GM12878 (cell line): Measurements from ENCODE around the gene MRNIP. TPM values are rescaled to one million over a fixed set of nuclear protein-coding genes. Genes with fewer than 3 reads are reported as not detected.

Experiments used
- ATAC-seq: fragments of 200-7000 bp; cut with Tn5 transposase; 3 replicates; pipeline ENCODE4 v1.9.1; 2020; ENCODE audit warnings: mild to moderate bottlenecking, moderate library complexity
- BruUV-seq: library from RNA; stranded (reverse); fragments of 400-500 nt; replicated peaks from 2 replicates; lab custom pipeline; 2021; lab: Mats Ljungman, UMichigan
- CTCF ChIA-PET: fragments of 300-600 bp; sonication (Branson Sonifier 250); formaldehyde crosslinking; extraction: SDS; loops from one replicate; lab custom pipeline; 2021; ENCODE audit warnings: inconsistent platforms; lab: Yijun Ruan, JAX
- POLR2A ChIA-PET: fragments of 350-600 bp; formaldehyde crosslinking; extraction: SDS; loops from one replicate; lab custom pipeline; 2021; ENCODE audit warnings: inconsistent platforms; lab: Charles Lee
- RAD21 ChIA-PET: fragments of 300-600 bp; sonication (Branson Sonifier 250); formaldehyde crosslinking; loops from one replicate; lab custom pipeline; 2023; ENCODE audit warnings: antibody characterized with exemption; ENCODE audit not compliant: unreplicated experiment; lab: Charles Lee
- SMC1A ChIA-PET: fragments of 300-600 bp; sonication (Branson Sonifier 250); formaldehyde crosslinking; loops from one replicate; lab custom pipeline; 2023; ENCODE audit not compliant: unreplicated experiment, uncharacterized antibody; lab: Charles Lee
- DNase-seq: peaks from one replicate; pipeline ENCODE4 v3.0.0-alpha.2; 2011; ENCODE audit warnings: low read depth, low spot score
- FAIRE-seq: peaks from 3 replicates; lab custom pipeline; 2011; peaks lifted over from hg19 to GRCh38; lab: Jason Lieb, UNC
- H2AFZ ChIP-seq: 2 replicates; pipeline ENCODE4 v1.6.0; 2011; ENCODE audit warnings: low read depth, low read length, control low read depth; ENCODE audit not compliant: control insufficient read depth
- H3K27ac ChIP-seq: 2 replicates; pipeline ENCODE4 v1.5.1; 2011; ENCODE audit warnings: control low read depth; ENCODE audit not compliant: control insufficient read depth, insufficient read depth
- H3K27me3 ChIP-seq, 2 experiments: replicated peaks in 1 of 2; 2 replicates each; pipeline versions ENCODE4 v1.6.0 to v1.6.1; 2011; ENCODE audit warnings: low read length in 1 of 2; ENCODE audit not compliant: control insufficient read depth in 2 of 2, insufficient read depth in 2 of 2
- H3K36me3 ChIP-seq, 2 experiments: 2 replicates each; pipeline ENCODE4 v1.5.1; 2011; ENCODE audit warnings: low read length in 1 of 2; ENCODE audit not compliant: control insufficient read depth in 2 of 2, insufficient read depth in 2 of 2
- H3K4me1 ChIP-seq: 2 replicates; pipeline ENCODE4 v1.6.1; 2011; ENCODE audit warnings: mild to moderate bottlenecking, low read length, moderate library complexity, mixed read lengths; ENCODE audit not compliant: control insufficient read depth, insufficient read depth
- H3K4me2 ChIP-seq: 2 replicates; pipeline ENCODE4 v1.6.0; 2011; ENCODE audit warnings: control low read depth; ENCODE audit not compliant: control insufficient read depth, insufficient read depth
- H3K4me3 ChIP-seq: fragments of 200-600 bp; sonication (generic); 2 replicates; pipeline ENCODE4 v1.5.1; 2016
- H3K79me2 ChIP-seq: 2 replicates; pipeline ENCODE4 v1.6.0; 2011; ENCODE audit warnings: low read length; ENCODE audit not compliant: control insufficient read depth, insufficient read depth
- H3K9ac ChIP-seq: 2 replicates; pipeline ENCODE4 v1.8.0; 2011; ENCODE audit warnings: low read length, control low read depth, mixed read lengths; ENCODE audit not compliant: control insufficient read depth, insufficient read depth
- H3K9me3 ChIP-seq: replicated peaks from 3 replicates; pipeline ENCODE4 v1.5.1; 2011; ENCODE audit warnings: mild to moderate bottlenecking, low read length; ENCODE audit not compliant: control insufficient read depth, insufficient read depth
- H4K20me1 ChIP-seq: 2 replicates; pipeline ENCODE4 v1.6.0; 2011; ENCODE audit not compliant: control insufficient read depth, insufficient read depth
- BCL3 ChIP-seq: IDR thresholded peaks from 2 replicates; pipeline ENCODE4 v1.6.1; 2011; ENCODE audit warnings: borderline replicate concordance, low read depth, mild to moderate bottlenecking, moderate library complexity, low read length; ENCODE audit not compliant: insufficient read depth, poor library complexity, severe bottlenecking
- CEBPZ ChIP-seq: fragments of 150-350 bp; IDR thresholded peaks from 2 replicates; pipeline ENCODE4 v1.6.1; 2016; ENCODE audit warnings: low read depth, low read length
- CREB1 ChIP-seq: IDR thresholded peaks from 2 replicates; pipeline ENCODE4 v1.6.1; 2012; ENCODE audit warnings: low read depth, mild to moderate bottlenecking, inconsistent platforms
- EZH2 ChIP-seq: IDR thresholded peaks from 2 replicates; pipeline ENCODE4 v1.6.1; 2012; ENCODE audit warnings: low read depth, mild to moderate bottlenecking, control low read depth, inconsistent platforms, low read length, borderline replicate concordance; ENCODE audit not compliant: control insufficient read depth
- HSF1 ChIP-seq: fragments of 150-350 bp; IDR thresholded peaks from 2 replicates; pipeline ENCODE4 v1.6.1; 2014; ENCODE audit warnings: mild to moderate bottlenecking, low read depth, low read length
- MEF2A ChIP-seq: IDR thresholded peaks from 2 replicates; pipeline ENCODE4 v1.6.1; 2011; ENCODE audit warnings: low read depth, mild to moderate bottlenecking, low read length, moderate library complexity; ENCODE audit not compliant: insufficient read depth
- PBX3 ChIP-seq: IDR thresholded peaks from 2 replicates; pipeline ENCODE4 v1.6.1; 2011; ENCODE audit warnings: mild to moderate bottlenecking, low read depth, low read length, moderate library complexity; ENCODE audit not compliant: insufficient replicate concordance
- RBBP5 ChIP-seq: fragments of 200-600 bp; sonication (generic); conservative IDR thresholded peaks from 2 replicates; pipeline ENCODE4 v1.6.1; 2016
- SREBF1 ChIP-seq: IDR thresholded peaks from 2 replicates; pipeline ENCODE4 v1.6.1; 2012; ENCODE audit warnings: mild to moderate bottlenecking, low read length
- TCF3 ChIP-seq: IDR thresholded peaks from 2 replicates; pipeline ENCODE4 v1.6.1; 2012; ENCODE audit warnings: low read depth, mild to moderate bottlenecking, low read length, borderline replicate concordance; ENCODE audit not compliant: insufficient read depth
- WGBS: methylation state at CpG from one replicate; pipeline ENCODE4 v1.1.6; 2016; ENCODE audit warnings: low lambda C conversion rate; ENCODE audit not compliant: insufficient replicate concordance, insufficient coverage; ENCODE audit errors: missing lambda C conversion rate; 5-methylcytosine and 5-hydroxymethylcytosine counted together
- in situ Hi-C: fragments of 300-500 bp; cut with MboI; formaldehyde crosslinking; loops from 9 replicates; pipeline ENCODE4 v1.14.3; 2018; ENCODE audit warnings: mixed read lengths
- intact Hi-C: fragments of 100-400 bp; cut with micrococcal nuclease; formaldehyde crosslinking; loops from one replicate; pipeline ENCODE4 v1.14.2; 2022; ENCODE audit not compliant: unreplicated experiment
- polyA plus RNA-seq, 11 experiments: library from polyadenylated mRNA; depleted of rRNA in 4 of 11; unstranded in 6 of 11; stranded (reverse) in 5 of 11; fragments of >200 nt; fragmentation: Nextera tagmentation in 4 of 11; fragmentation: Illumina TruSeq in 1 of 11; extraction: Ambion mirVana in 4 of 11; extraction: Trizol in 1 of 11; gene quantifications; 1 replicate in 1 of 11; 2 replicates in 10 of 11; pipeline versions ENCODE4 v1.2.1 to v1.2.3, GENCODE V29; 2011 to 2016; ENCODE audit warnings: inconsistent platforms in 2 of 11, missing spikeins in 2 of 11, low read depth in 1 of 11
- total RNA-seq, 4 experiments: library from RNA; depleted of rRNA in 3 of 4; stranded (reverse); fragments of >200 nt in 3 of 4; fragmentation: Illumina TruSeq in 1 of 4; extraction: Trizol in 1 of 4; gene quantifications; 2 replicates each; pipeline versions ENCODE4 v1.2.1 to v1.2.3, GENCODE V29; 2013 to 2021
- TF ChIP-seq, protein P1 (sequence below): IDR thresholded peaks from 2 replicates; pipeline ENCODE4 v1.6.1; 2012; ENCODE audit warnings: low read depth, low read length, improper control_type of control experiment
- TF ChIP-seq, protein P2 (sequence below): IDR thresholded peaks from 2 replicates; pipeline ENCODE4 v1.6.1; 2012; ENCODE audit warnings: low read length, inconsistent platforms

The MRNIP gene
- total and polyA plus RNA-seq, 10 of the 15 experiments (the other 5 are each of a cell fraction or from before 2014, with no cell fraction given) = 2.4 to 30.4 (median 13.1) TPM

DNA sequence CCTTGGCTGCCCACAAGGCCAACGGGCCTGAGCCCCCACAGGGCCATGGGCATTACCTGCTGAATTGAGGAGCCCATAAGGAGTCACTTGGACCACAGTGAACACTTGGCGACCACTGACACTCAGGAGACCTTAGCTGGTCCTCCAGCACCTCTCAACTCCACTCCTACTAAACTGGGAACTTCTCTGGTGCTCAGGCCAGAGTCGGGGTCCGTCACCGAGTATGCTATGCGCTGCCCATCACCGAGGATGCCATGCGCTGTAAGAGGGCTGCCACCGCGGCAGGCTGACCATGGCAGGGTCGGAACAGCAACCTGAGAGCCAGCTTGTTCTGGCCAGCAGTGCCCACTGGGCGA lies 38.5 kb downstream of the MRNIP start:
- peak overlapping the region; percentile 63 for H3K9ac ChIP-seq
- H3K4me2 ChIP-seq = peak overlapping the region; percentile 99
- H3K27ac ChIP-seq = peak overlapping the region; percentile 96
- no peak for DNase-seq
- peaks cover 10 to 14% of the 10 kb centered on the region in 2 experiments for H3K36me3 ChIP-seq
- CTCF ChIA-PET = interaction anchor here (1.0 to 2.0 kb wide), 7 partner anchors 9 to 86 kb away, joined by 3 to 6 read pairs (median 5); partner anchors contain the start of gene LTC4S
- H3K27me3 ChIP-seq = no peaks in the 10 kb centered on the region
- in situ Hi-C loops (loop anchor here (25.0 kb wide), 1 partner anchor 992 kb away; the partner anchor contains the start of gene MGAT1), intact Hi-C loops (loop anchor here (2.0 kb wide), 1 partner anchor 39 kb away; the partner anchor contains the start of gene MRNIP)
- POLR2A ChIA-PET = interaction anchor here (0.5 to 2.0 kb wide), 13 partner anchors 9 to 1600 kb away, joined by 3 to 9 read pairs (median 4); partner anchors contain the start of gene HNRNPH1
- H2AFZ ChIP-seq = no peak overlapping the region; the same call in 1 of the 2 replicates
- RAD21 ChIA-PET = interaction anchor here (0.6 to 1.8 kb wide), 5 partner anchors 9 to 196 kb away, joined by 3 to 6 read pairs (median 4); partner anchors contain the start of gene HNRNPH1
- SMC1A ChIA-PET = interaction anchor here (1.6 kb wide), 1 partner anchor 18 kb away, joined by 5 read pairs; no protein-coding TSS in a partner anchor
- no peaks in the 10 kb centered on the region for H3K9me3 ChIP-seq
- no peak for ATAC-seq
- H3K79me2 ChIP-seq = peaks cover 29% of the 10 kb centered on the region
- no TSS peak for BruUV-seq
- H3K4me1 ChIP-seq = peaks cover 38% of the 10 kb centered on the region
- WGBS = 48% methylated on average over 12 of the region's 12 CpGs
- FAIRE-seq = no peak
- H3K4me3 ChIP-seq = peak overlapping the region; percentile 68; the same call in 1 of the 2 replicates
- H4K20me1 ChIP-seq = peaks cover 14% of the 10 kb centered on the region
- TF ChIP-seq, protein P1, sequence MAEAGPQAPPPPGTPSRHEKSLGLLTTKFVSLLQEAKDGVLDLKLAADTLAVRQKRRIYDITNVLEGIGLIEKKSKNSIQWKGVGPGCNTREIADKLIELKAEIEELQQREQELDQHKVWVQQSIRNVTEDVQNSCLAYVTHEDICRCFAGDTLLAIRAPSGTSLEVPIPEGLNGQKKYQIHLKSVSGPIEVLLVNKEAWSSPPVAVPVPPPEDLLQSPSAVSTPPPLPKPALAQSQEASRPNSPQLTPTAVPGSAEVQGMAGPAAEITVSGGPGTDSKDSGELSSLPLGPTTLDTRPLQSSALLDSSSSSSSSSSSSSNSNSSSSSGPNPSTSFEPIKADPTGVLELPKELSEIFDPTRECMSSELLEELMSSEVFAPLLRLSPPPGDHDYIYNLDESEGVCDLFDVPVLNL = no peak
- no peak for TF ChIP-seq MEF2A
- no peak for TF ChIP-seq SREBF1
- no peak for TF ChIP-seq BCL3
- TF ChIP-seq TCF3 = no peak
- TF ChIP-seq HSF1 = no peak
- TF ChIP-seq EZH2 = no peak
- no peak for TF ChIP-seq PBX3
- TF ChIP-seq, protein P2, sequence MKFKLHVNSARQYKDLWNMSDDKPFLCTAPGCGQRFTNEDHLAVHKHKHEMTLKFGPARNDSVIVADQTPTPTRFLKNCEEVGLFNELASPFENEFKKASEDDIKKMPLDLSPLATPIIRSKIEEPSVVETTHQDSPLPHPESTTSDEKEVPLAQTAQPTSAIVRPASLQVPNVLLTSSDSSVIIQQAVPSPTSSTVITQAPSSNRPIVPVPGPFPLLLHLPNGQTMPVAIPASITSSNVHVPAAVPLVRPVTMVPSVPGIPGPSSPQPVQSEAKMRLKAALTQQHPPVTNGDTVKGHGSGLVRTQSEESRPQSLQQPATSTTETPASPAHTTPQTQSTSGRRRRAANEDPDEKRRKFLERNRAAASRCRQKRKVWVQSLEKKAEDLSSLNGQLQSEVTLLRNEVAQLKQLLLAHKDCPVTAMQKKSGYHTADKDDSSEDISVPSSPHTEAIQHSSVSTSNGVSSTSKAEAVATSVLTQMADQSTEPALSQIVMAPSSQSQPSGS = no peak
- TF ChIP-seq RBBP5 = no peak
- no peak for TF ChIP-seq CEBPZ
- no peak for TF ChIP-seq CREB1
